Astrocyte (in vitro differentiated cells and primary cell): ENCODE data around the gene TOMM7. TPM values are rescaled to one million over a fixed set of nuclear protein-coding genes. Genes with fewer than 3 reads are reported as not detected.

ENCODE experiments used
- DNase-seq: peaks from one replicate; pipeline ENCODE4 v3.0.0-alpha.2; 2010; ENCODE audit warnings: low read depth
- FAIRE-seq: peaks from 2 replicates; lab custom pipeline; 2011; peaks lifted over from hg19 to GRCh38; lab: Jason Lieb, UNC
- H2AFZ ChIP-seq: 2 replicates; pipeline ENCODE4 v1.6.0; 2012; ENCODE audit warnings: low read depth, low read length, inconsistent platforms
- H3K27ac ChIP-seq: 2 replicates; pipeline ENCODE4 v1.5.1; 2011; ENCODE audit warnings: low read depth, low read length, inconsistent platforms
- H3K27me3 ChIP-seq: 2 replicates; pipeline ENCODE4 v1.6.0; 2011; ENCODE audit warnings: low read length, inconsistent platforms; ENCODE audit not compliant: insufficient read depth
- H3K36me3 ChIP-seq: 2 replicates; pipeline ENCODE4 v1.5.1; 2011; ENCODE audit warnings: low read length, inconsistent platforms; ENCODE audit not compliant: insufficient read depth
- H3K4me1 ChIP-seq: 2 replicates; pipeline ENCODE4 v1.5.1; 2011; ENCODE audit warnings: low read length, inconsistent platforms; ENCODE audit not compliant: insufficient read depth
- H3K4me2 ChIP-seq: 2 replicates; pipeline ENCODE4 v1.6.0; 2012; ENCODE audit warnings: low read length, inconsistent platforms
- H3K4me3 ChIP-seq: 2 replicates; pipeline ENCODE4 v1.5.1; 2011; ENCODE audit warnings: low read depth, mild to moderate bottlenecking, low read length, inconsistent platforms; ENCODE audit not compliant: insufficient read depth
- H3K79me2 ChIP-seq: 2 replicates; pipeline ENCODE4 v1.6.0; 2012; ENCODE audit warnings: mild to moderate bottlenecking, low read length, inconsistent platforms; ENCODE audit not compliant: insufficient read depth
- H3K9ac ChIP-seq: 2 replicates; pipeline ENCODE4 v1.6.0; 2012; ENCODE audit warnings: mild to moderate bottlenecking, low read length, inconsistent platforms
- H3K9me3 ChIP-seq: 2 replicates; pipeline ENCODE4 v1.5.1; 2012; ENCODE audit warnings: low read depth, mild to moderate bottlenecking, low read length, inconsistent platforms; ENCODE audit not compliant: insufficient read depth
- H4K20me1 ChIP-seq: 2 replicates; pipeline ENCODE4 v1.6.0; 2012; ENCODE audit warnings: low read length, inconsistent platforms; ENCODE audit not compliant: insufficient read depth
- H3K27ac Mint-ChIP-seq: one replicate; pipeline ENCODE4 v1.8.0; 2021; ENCODE audit warnings: mild to moderate bottlenecking, mixed read lengths; ENCODE audit not compliant: unreplicated experiment
- H3K27me3 Mint-ChIP-seq: one replicate; pipeline ENCODE4 v1.8.0; 2021; ENCODE audit warnings: low read depth, mixed read lengths; ENCODE audit not compliant: unreplicated experiment
- H3K36me3 Mint-ChIP-seq: one replicate; pipeline ENCODE4 v1.8.0; 2021; ENCODE audit warnings: low read depth, mixed read lengths; ENCODE audit not compliant: unreplicated experiment
- H3K4me1 Mint-ChIP-seq: one replicate; pipeline ENCODE4 v1.8.0; 2021; ENCODE audit warnings: low read depth, mixed read lengths; ENCODE audit not compliant: unreplicated experiment
- H3K4me3 Mint-ChIP-seq: one replicate; pipeline ENCODE4 v1.8.0; 2021; ENCODE audit warnings: mild to moderate bottlenecking, moderate library complexity, mixed read lengths; ENCODE audit not compliant: unreplicated experiment
- H3K9me3 Mint-ChIP-seq: one replicate; pipeline ENCODE4 v1.8.0; 2021; ENCODE audit warnings: mild to moderate bottlenecking, mixed read lengths; ENCODE audit not compliant: unreplicated experiment
- CTCF ChIP-seq: IDR thresholded peaks from 2 replicates; pipeline ENCODE4 v1.5.1; 2011; ENCODE audit warnings: low read depth, mild to moderate bottlenecking, inconsistent platforms, low read length, moderate library complexity; ENCODE audit not compliant: insufficient read depth
- EZH2 ChIP-seq: IDR thresholded peaks from 2 replicates; pipeline ENCODE4 v1.6.1; 2012; ENCODE audit warnings: mild to moderate bottlenecking, low read length, inconsistent platforms; ENCODE audit not compliant: insufficient read depth
- total RNA-seq: library from RNA; stranded (reverse); gene quantifications from 2 replicates; pipeline ENCODE4 v1.2.1, GENCODE V29; 2021

The TOMM7 gene
- total RNA-seq, 1 donor from 2014 or later, result 217 TPM

- TF ChIP-seq EZH2, result no peak
- TF ChIP-seq CTCF, result no peak
- no peak overlapping the region for H3K27ac ChIP-seq
- no peaks in the 10 kb centered on the region for H3K36me3 ChIP-seq
- no peak for DNase-seq
- H2AFZ ChIP-seq, result peak overlapping the region; percentile 35
- no peaks in the 10 kb centered on the region for H3K27me3 ChIP-seq
- no peaks in the 10 kb centered on the region for H3K9me3 ChIP-seq
- no peaks in the 10 kb centered on the region for H3K79me2 ChIP-seq
- H3K9ac ChIP-seq, result no peak overlapping the region
- no peak for FAIRE-seq
- Mint-ChIP-seq H3K27me3 (no peaks in the 10 kb centered on the region), H3K4me3 (no peak overlapping the region), H3K4me1 (peaks cover 17% of the 10 kb centered on the region), H3K9me3 (no peaks in the 10 kb centered on the region), H3K36me3 (no peaks in the 10 kb centered on the region), H3K27ac (no peak overlapping the region)
- no peaks in the 10 kb centered on the region for H4K20me1 ChIP-seq
- H3K4me2 ChIP-seq, result no peak overlapping the region
- H3K4me3 ChIP-seq, result no peak overlapping the region
- H3K4me1 ChIP-seq, result peaks cover 11% of the 10 kb centered on the region
These were observed 34.7 kb downstream of the TOMM7 start for GRCh38 chr7:22787951-22788350.

GRCh38 chr7:22786290-22786932 lies 36.2 kb downstream of the TOMM7 start:
- no peaks in the 10 kb centered on the region for H4K20me1 ChIP-seq
- no peak overlapping the region for H3K27ac ChIP-seq
- no peaks in the 10 kb centered on the region for H3K27me3 ChIP-seq
- no peaks in the 10 kb centered on the region for H3K79me2 ChIP-seq
- H3K9me3 Mint-ChIP-seq, result peaks cover 2% of the 10 kb centered on the region
- no peaks in the 10 kb centered on the region for H3K27me3 Mint-ChIP-seq
- no peak overlapping the region for H3K4me2 ChIP-seq
- peaks cover 23% of the 10 kb centered on the region for H3K4me1 Mint-ChIP-seq
- no peak overlapping the region for H2AFZ ChIP-seq
- no peaks in the 10 kb centered on the region for H3K36me3 Mint-ChIP-seq
- H3K9me3 ChIP-seq, result no peaks in the 10 kb centered on the region
- TF ChIP-seq EZH2 (no peak), CTCF (no peak)
- no peak overlapping the region for H3K4me3 Mint-ChIP-seq
- FAIRE-seq (no peak), DNase-seq (no peak)
- H3K27ac Mint-ChIP-seq, result no peak overlapping the region
- H3K36me3 ChIP-seq, result no peaks in the 10 kb centered on the region
- H3K9ac ChIP-seq, result no peak overlapping the region
- H3K4me1 ChIP-seq, result peaks cover 20% of the 10 kb centered on the region
- H3K4me3 ChIP-seq, result no peak overlapping the region

- no peak overlapping the region for H2AFZ ChIP-seq
- H3K27ac Mint-ChIP-seq, result no peak overlapping the region
- no peak overlapping the region for H3K27ac ChIP-seq
These were observed 38.3 kb downstream of the TOMM7 start for GRCh38 chr7:22784346-22784745.

More at GRCh38 chr7:22784346-22784745, 38.3 kb downstream of the TOMM7 start:
- H3K4me1 Mint-ChIP-seq, result peaks cover 23% of the 10 kb centered on the region
- Histone ChIP-seq H3K4me3 (no peak overlapping the region), H3K4me2 (no peak overlapping the region), H3K4me1 (peaks cover 27% of the 10 kb centered on the region), H3K36me3 (no peaks in the 10 kb centered on the region), H3K9me3 (no peaks in the 10 kb centered on the region), H3K27me3 (no peaks in the 10 kb centered on the region), H3K9ac (no peak overlapping the region), H4K20me1 (no peaks in the 10 kb centered on the region), H3K79me2 (no peaks in the 10 kb centered on the region)
- no peak overlapping the region for H3K4me3 Mint-ChIP-seq
- TF ChIP-seq CTCF (no peak), EZH2 (no peak)
- H3K9me3 Mint-ChIP-seq, result peaks cover 2% of the 10 kb centered on the region
- no peaks in the 10 kb centered on the region for H3K36me3 Mint-ChIP-seq
- DNase-seq (peak; percentile 70), FAIRE-seq (no peak)
- H3K27me3 Mint-ChIP-seq, result no peaks in the 10 kb centered on the region
